Measurements from ENCODE around the gene ZNFX1.

The ZNFX1 gene

GRCh38 chr20:49252556-49253350, 25.1 kb downstream of the ZNFX1 start:
- no peak for DNase-seq

DNA sequence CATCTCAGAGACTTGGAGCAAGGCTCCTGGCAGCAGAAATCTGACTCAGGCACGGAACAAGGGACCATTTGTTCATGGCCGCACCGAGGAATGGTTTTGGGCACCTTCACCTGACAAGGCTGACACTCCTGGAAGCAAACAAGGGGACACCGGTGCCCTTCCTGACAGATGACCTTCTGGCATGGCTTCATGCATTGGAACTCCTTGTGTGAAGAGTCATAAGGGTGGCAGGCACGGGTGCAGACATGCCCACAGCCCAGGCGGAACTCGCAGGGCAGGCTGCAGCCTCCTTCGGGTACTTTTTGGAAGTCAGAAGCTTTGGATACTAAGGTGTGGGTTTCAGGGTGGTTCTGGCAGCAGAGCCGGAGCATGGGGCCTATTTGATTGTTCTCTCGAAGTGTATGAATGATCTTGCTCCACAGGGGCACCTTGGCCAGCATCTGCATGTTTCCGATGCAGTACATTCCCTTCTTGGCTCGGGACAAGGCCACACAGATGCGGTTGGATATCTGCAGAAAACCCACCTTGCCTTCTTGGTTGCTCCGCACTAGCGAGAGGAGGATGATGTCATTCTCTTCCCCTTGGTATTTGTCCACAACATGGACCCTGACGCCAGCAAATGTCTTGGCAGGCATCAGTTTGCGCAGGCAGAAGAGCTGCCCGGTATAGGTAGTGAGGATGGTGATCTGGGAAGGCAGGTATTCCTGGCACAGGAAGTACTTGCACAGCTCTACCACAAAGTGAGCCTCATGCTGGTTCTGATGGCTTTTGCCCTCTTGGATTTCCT, 28.8 kb downstream of the ZNFX1 start:
- DNase-seq = no peak

GRCh38 chr20:49248301-49248700, 29.6 kb downstream of the ZNFX1 start:
- DNase-seq = no peak

DNA sequence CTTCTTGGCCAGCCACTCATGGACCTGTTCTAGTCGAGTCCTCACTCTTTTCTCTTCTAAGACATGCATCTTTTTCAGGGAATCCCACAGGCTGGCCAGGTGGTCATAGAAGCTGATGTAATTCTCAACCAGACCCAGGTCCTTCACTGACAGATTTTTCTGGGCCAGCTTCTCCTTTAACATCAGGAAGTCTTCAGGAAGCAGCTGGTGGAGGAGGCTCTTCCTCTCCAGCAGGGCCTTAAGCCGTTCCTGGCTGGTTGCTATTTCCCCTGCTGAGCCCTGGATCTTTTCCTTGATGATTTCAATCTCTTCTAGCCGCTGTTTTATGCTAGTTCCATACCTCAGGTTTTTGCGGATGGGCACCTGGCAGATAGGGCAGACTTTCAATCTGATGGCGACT, 30.1 kb downstream of the ZNFX1 start:
- DNase-seq = no peak

GRCh38 chr20:49247169-49247723, 30.6 kb downstream of the ZNFX1 start:
- DNase-seq = no peak

DNA sequence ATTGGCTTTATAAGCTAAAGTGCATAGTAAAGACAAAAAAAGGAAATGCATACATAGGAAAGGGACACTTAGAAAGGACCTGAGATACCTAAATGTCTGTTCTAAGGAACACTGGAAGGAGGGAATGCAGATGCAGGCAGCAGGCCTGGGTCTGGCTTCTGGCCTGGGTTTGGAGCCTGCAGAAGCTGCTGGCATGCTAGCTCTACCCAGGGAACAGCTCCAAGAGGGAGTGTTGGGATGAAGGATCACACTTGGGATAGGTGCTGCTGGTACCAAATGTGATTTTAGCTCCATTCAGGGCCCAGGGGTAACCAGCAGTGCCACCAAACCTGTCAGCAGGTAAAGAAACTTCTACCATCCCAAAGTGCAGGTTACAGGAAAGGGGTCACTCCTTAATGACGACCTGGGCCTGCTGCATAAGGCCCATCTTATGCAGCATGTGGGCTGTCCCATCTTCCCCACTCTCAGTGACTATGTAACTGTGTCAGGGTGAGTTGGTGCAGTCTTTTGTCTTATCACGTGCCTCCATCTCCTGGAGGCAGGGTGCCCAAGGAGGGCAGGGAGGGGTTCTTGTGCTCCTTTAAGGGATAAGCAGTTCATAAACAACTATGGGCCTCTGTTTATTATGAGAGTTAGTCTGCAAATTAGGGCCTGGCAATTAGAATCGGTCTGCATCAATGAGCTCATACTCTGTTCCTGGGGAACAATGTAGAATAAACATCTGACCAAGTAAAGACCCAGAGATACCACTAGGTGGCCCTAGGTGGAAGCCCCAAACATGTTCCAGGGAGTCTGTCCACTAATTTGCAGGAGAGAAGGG, 31.7 kb downstream of the ZNFX1 start:
- peak in 27 of 56 donors; percentile 4 to 54 (median 21) for DNase-seq

GRCh38 chr20:49237531-49237930, 40.3 kb downstream of the ZNFX1 start:
- no peak for DNase-seq

GRCh38 chr20:49236301-49236700, 41.6 kb downstream of the ZNFX1 start:
- DNase-seq = no peak

- no peak for DNase-seq
These were observed 43.0 kb downstream of the ZNFX1 start for GRCh38 chr20:49234831-49235230.

GRCh38 chr20:49233226-49233625, 44.6 kb downstream of the ZNFX1 start:
- no peak for DNase-seq

- no peak for DNase-seq
These were observed 46.4 kb downstream of the ZNFX1 start for GRCh38 chr20:49231471-49231870.

GRCh38 chr20:49230561-49231133, 47.2 kb downstream of the ZNFX1 start:
- peak in 14 of 56 donors; percentile 2 to 45 (median 8) for DNase-seq

GRCh38 chr20:49230021-49230420, 47.8 kb downstream of the ZNFX1 start:
- no peak for DNase-seq

- DNase-seq = no peak
These were observed 48.5 kb downstream of the ZNFX1 start for GRCh38 chr20:49229381-49229780.

DNA sequence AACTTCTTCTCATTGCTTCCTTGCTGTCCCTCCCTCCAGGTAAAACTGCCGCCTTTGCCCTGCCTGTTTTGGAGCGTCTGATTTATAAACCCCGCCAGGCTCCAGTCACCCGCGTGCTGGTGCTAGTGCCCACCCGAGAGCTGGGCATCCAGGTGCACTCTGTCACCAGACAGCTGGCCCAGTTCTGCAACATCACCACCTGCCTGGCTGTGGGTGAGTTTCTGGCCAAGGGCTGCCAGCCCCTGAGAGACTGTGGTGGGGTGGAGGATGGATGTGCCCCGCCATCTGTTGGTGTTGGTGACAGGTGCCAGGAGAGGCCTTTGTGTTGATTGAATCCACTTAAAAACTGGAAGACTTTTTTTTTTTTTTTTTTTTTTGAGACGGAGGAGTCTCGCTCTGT, 49.2 kb downstream of the ZNFX1 start:
- no peak for DNase-seq

- no peak for DNase-seq
These were observed 52.0 kb downstream of the ZNFX1 start for GRCh38 chr20:49225896-49226295.

- DNase-seq = no peak
These were observed 57.7 kb downstream of the ZNFX1 start for GRCh38 chr20:49219924-49220831.

DNA sequence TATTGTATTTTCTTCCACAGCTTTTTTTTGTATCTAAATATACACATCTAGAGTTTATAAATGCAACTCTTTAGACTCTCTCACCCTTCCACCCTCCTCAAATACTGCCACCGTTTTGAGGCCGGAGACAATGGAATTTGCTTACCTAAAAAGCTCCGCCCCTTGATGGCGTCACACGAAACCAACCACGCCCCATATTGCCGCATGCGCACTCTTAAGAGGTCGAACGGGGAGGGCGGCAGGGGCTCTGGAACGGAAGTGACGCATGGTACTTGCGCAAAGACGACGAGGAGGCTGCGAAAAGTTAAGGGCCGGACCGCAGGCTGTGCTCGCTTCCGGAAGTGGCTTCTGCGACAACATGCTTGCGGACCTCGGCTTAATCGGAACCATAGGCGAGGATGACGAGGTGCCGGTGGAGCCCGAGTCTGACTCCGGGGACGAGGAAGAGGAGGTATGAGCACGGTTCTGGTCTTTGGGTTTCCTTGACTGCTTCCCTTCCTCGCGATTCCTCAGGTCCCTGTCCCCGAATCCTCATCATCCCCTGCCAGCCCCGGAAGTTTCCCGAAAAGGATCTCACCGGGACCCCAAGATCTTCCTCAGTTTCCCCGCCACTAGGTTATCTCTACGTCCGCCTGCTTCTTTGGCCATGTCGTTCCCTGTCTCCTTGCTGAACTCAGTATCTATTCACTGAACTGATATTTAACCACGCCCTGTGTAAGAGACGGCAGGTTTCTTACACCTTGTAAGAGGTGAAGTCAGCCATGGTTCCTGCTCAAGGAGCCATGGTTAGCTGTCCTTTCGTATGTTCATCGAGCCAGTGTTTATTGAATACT, 58.5 kb downstream of the ZNFX1 start, which contains the start of gene DDX27:
TSS of gene DDX27 (plus strand) at position 326 of the 833 bp plus-strand sequence. CDS start at position 359, 33 bp downstream.
- peak; percentile 87 to 99 (median 96) for DNase-seq

GRCh38 chr20:49218739-49219090, 59.1 kb downstream of the ZNFX1 start:
- peak in 9 of 56 donors; percentile 3 to 28 (median 10) for DNase-seq
